TTC549 (cell line): ENCODE data around the gene HNRNPA2B1.
A peak's percentile ranks its signal among the peaks of the same experiment; 100 is the strongest.

ENCODE experiments used
- FAIRE-seq: peaks from 2 replicates; lab custom pipeline; 2012; peaks lifted over from hg19 to GRCh38; lab: Jason Lieb, UNC

The HNRNPA2B1 gene

GRCh38 chr7:26200444-26201246, at the start of gene HNRNPA2B1:
Gene HNRNPA2B1, minus strand, starts transcription at chr7:26200746. Its CDS starts 169 bp downstream, at chr7:26200577.
- FAIRE-seq = peak; percentile 92

- no peak for FAIRE-seq
Measured at GRCh38 chr7:26250239-26250638, 49.7 kb upstream of the HNRNPA2B1 start.

- FAIRE-seq = no peak
Measured at GRCh38 chr7:26245150-26245549, 44.6 kb upstream of the HNRNPA2B1 start.

GRCh38 chr7:26238032-26238431, 37.5 kb upstream of the HNRNPA2B1 start:
- no peak for FAIRE-seq

GRCh38 chr7:26237035-26237807, 36.7 kb upstream of the HNRNPA2B1 start:
- no peak for FAIRE-seq

- no peak for FAIRE-seq
Measured at GRCh38 chr7:26233902-26234511, 33.5 kb upstream of the HNRNPA2B1 start.

GRCh38 chr7:26227987-26228386, 27.4 kb upstream of the HNRNPA2B1 start:
- FAIRE-seq = no peak

- no peak for FAIRE-seq
Measured at GRCh38 chr7:26224359-26224758, 23.8 kb upstream of the HNRNPA2B1 start.

- FAIRE-seq = no peak
Measured at GRCh38 chr7:26216049-26216448, 15.5 kb upstream of the HNRNPA2B1 start.

GRCh38 chr7:26213807-26214515, 13.4 kb upstream of the HNRNPA2B1 start:
- FAIRE-seq = no peak

GRCh38 chr7:26212921-26213718, 12.6 kb upstream of the HNRNPA2B1 start:
- FAIRE-seq = peak; percentile 3

GRCh38 chr7:26208040-26208439, 7.5 kb upstream of the HNRNPA2B1 start:
- no peak for FAIRE-seq

GRCh38 chr7:26203016-26203415, 2.5 kb upstream of the HNRNPA2B1 start:
- FAIRE-seq = no peak

- FAIRE-seq = no peak
Measured at GRCh38 chr7:26202019-26202990, 1.8 kb upstream of the HNRNPA2B1 start.

- FAIRE-seq = no peak
Measured at GRCh38 chr7:26201247-26202018, 887 bp upstream of the HNRNPA2B1 start, which contains the start of gene CBX3. Gene CBX3, plus strand, starts transcription at chr7:26201745. Its CDS starts 1,254 bp downstream, at chr7:26202999.

GRCh38 chr7:26200038-26200443, 505 bp downstream of the HNRNPA2B1 start:
- no peak for FAIRE-seq

- no peak for FAIRE-seq
Measured at GRCh38 chr7:26199301-26200037, 1.1 kb downstream of the HNRNPA2B1 start.

- FAIRE-seq = no peak
Measured at GRCh38 chr7:26198781-26199169, 1.8 kb downstream of the HNRNPA2B1 start.
